Stimulated activated CD8-positive, alpha-beta memory T cell treated with anti-CD3 and anti-CD28 coated beads, Interleukin-7, amount 100 ng/mL, for 1 hour (primary cell): Measurements from ENCODE around the gene SLC5A12.

Experiments
- DNase-seq, 2 donors: peaks; one replicate each; pipeline ENCODE4 v3.0.0-alpha.2; 2020; ENCODE audit warnings: low read depth in 2 of 2

The SLC5A12 gene, protein sequence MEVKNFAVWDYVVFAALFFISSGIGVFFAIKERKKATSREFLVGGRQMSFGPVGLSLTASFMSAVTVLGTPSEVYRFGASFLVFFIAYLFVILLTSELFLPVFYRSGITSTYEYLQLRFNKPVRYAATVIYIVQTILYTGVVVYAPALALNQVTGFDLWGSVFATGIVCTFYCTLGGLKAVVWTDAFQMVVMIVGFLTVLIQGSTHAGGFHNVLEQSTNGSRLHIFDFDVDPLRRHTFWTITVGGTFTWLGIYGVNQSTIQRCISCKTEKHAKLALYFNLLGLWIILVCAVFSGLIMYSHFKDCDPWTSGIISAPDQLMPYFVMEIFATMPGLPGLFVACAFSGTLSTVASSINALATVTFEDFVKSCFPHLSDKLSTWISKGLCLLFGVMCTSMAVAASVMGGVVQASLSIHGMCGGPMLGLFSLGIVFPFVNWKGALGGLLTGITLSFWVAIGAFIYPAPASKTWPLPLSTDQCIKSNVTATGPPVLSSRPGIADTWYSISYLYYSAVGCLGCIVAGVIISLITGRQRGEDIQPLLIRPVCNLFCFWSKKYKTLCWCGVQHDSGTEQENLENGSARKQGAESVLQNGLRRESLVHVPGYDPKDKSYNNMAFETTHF

GRCh38 chr11:26721948-26722475, at the start of gene SLC5A12:
Gene SLC5A12, minus strand, starts transcription at chr11:26722060. Its CDS starts 346 bp downstream, at chr11:26721714.
- no peak for DNase-seq

- DNase-seq: no peak
Measured at GRCh38 chr11:26769027-26769426, 47.2 kb upstream of the SLC5A12 start.

DNA sequence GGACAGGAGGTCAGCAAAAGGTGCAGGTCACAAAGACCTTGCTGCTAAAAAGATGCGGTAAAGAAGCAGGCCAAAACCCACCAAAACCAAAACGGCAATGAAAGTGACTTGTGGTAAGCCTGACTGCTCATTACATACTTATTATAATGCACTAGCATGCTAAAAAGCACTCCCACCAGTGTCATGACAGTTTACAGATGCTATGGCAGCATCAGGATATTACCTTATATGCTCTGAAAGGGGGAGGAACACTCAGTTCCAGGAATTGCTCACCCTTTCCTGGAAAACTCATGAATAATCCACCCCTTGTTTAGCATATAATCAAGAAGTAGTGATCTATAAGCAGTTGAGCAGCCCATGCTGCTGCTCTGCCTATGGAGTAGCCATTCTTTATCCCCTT, 45.2 kb upstream of the SLC5A12 start:
- no peak for DNase-seq

DNA sequence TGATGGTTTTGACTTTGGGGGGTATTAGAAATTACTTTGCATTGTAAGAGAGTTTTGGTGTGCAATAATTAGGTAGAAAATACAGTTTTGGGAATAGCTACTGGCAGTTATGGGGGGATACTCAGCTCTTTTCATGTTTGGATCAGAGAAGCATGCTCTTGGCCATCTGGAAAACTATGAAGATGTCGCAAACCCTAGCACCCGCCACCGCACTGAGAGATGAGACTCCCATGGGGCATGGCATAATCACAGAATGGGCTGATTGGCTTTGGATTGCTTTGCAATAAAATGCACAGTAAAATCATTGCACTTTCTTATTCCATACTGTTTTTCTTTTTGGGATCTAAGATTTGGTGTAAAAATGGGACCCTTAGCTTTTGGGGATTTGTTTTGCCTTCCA, 43.5 kb upstream of the SLC5A12 start:
- DNase-seq: no peak

GRCh38 chr11:26764825-26765224, 43.0 kb upstream of the SLC5A12 start:
- DNase-seq: no peak

DNA sequence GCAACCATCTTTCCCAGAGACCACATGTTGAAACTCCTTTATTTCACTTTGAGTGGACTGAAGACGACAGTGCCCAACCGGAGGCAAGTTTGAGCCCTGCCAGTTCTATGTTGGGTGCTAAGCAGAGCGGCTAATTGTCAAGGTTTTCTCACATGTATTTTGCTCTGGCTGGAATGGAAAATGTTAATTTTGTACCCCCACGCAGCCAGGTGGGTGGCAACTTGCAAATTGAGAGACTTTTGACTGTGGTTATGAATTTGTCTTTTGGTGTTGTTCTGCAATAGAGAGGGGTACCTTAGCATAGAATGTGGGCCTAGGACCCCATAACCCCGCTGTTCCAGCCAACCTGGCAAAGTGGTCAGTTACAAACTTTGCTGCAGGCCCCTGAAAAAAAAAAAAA, 42.5 kb upstream of the SLC5A12 start:
- DNase-seq: no peak

DNA sequence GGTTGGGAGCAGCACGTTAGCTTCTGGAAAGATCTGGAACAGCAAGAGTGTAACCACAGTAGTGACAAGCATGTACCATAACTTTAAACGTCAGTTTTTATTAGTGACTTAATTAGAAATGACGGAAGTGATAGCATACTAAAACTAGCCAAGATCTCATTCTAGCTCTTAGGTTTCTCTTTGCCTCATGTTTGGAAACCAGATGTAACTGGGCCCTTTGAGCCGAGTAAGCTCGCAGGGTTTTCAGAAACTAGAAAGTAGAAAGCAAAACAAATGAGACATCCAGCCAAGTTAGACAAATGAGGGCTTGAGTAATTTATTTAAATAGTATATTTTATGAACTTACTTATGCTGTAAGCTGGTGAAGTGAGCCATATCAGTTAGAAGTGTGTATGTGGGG, 40.2 kb upstream of the SLC5A12 start:
- no peak for DNase-seq

DNA sequence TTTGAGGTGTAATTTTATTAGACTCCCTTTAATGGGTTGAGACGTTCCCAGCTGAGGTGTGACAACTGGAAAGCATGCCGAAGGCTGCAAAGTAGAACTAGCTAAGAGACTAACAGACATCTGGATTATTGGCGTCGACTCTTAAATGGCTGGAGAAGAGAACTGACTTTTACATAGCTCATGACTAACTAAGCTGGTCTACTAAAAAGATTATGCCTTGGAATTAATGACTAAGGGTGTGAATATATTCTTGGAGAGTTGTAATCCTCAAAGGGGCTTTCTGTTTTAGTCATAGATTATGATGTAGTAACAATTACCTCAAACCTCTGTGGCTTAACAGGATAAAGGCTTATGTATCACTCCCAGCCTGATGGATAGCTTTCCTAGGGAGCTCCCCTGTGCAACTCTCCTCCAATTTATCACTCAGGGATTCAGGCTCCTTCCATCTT, 39.5 kb upstream of the SLC5A12 start:
- DNase-seq: no peak

- DNase-seq: no peak
Measured at GRCh38 chr11:26757995-26758394, 36.1 kb upstream of the SLC5A12 start.

DNA sequence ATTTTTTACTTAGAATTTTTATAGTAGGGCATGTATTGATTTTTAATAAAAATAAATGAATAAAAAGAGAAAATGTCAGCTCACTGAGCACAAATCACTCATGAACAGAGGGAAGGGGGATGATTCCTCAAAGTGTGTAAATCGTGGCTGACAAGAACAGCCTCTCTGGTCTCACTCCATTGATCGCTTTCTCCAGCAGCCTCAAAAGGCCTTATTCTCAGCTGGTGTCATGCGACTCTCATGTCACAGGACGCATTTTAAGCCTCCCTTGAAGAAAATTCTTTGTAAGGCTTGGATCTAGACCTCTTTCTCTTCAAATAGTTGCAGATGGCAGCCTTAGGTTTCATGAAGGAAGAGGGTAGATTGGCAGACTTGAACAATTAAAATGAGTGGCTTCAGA, 33.9 kb upstream of the SLC5A12 start:
- DNase-seq: no peak

- no peak for DNase-seq
Measured at GRCh38 chr11:26753723-26754504, 32.1 kb upstream of the SLC5A12 start.

DNA sequence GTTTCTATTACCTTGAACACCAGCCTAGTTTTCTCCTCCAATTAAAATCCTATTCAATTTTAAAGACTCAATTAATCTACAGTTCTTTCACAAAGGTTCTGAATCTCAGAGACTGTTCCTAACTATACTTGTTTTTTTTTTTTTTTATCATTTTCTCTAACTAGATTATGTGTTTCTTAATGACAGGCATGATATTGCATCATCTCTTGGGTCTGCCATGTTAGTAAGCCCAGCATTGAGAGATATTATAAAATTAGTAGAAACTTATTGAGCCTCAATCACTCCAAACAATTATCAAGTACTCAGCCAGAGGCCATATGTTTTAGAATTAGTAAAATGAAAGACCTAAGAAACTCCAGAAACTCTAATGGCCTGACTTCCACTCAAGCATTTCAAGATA, 28.1 kb upstream of the SLC5A12 start:
- no peak for DNase-seq

DNA sequence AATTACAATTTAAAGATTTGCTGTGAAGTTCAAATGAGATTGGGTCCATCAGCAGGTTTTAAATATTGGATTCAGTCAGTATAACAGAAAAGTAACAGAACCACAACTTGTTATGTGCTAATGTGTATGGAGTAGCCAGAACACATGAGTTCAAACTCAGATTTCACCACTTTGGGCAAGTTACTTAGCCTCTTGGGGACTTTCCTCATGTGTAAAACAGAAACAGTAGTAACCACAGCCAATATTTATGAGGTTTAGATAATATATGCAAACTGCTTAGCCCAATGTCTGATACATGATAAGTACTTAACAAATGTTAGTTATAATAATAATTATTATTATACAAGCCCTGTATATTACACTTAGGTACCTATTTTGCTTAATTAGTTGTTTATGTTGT, 21.8 kb upstream of the SLC5A12 start:
- DNase-seq: no peak

DNA sequence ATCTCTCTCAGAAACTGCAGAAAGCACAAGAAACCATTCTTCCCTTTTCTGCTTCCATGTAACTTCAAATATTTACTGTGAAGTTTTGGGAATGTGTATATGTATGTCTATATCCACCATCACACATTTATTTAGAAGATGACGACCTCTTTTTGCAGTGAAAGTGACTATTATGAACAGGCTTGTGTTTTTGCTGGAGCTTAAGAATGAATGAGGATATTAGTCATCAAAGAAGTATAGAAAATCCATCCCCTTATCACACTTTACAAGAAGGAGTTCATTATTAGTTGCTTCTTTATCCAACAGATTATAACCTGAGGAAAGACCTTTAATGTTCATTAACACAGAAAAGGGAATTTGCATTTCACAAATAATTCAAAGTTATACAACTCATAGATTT, 21.1 kb upstream of the SLC5A12 start:
- no peak for DNase-seq

DNA sequence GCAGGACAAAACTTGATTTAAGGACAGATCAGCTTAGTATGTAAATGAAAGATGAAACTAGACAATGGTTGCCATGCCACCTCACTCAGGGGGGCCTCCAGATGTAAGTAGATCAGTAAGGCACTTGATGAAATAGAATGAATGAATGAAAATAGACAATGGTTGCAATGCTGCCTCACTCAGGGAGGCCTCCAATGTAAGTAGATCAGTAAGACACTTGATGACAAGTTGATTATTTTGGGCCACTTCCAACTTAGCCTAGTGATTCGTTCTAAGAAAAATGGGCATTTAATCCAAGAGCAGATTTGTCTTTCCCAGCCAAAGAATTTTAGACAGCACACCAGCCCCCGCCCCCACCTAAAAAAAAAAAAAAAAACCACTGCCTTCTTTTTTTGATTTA, 19.2 kb upstream of the SLC5A12 start:
- DNase-seq: no peak

- DNase-seq: no peak
Measured at GRCh38 chr11:26739366-26740073, 17.7 kb upstream of the SLC5A12 start.

DNA sequence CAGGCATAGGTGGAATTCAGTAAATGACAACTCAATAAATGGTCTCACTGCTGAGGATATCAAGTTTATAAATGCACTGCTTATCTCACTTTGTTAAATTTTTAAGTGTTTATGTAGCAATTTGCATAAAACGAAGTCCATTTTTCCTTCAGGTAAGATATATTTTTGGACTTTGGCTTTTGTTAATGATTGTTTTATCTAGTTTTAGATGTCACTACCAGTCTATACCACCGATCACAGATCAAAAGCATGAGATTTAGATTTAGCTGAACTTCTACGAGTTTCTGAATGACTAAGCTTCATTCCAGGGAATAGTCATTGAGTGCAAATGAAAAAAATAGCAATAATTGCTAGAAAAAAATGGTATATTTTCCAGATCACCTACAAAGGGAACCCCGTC, 12.8 kb upstream of the SLC5A12 start:
- DNase-seq: no peak

DNA sequence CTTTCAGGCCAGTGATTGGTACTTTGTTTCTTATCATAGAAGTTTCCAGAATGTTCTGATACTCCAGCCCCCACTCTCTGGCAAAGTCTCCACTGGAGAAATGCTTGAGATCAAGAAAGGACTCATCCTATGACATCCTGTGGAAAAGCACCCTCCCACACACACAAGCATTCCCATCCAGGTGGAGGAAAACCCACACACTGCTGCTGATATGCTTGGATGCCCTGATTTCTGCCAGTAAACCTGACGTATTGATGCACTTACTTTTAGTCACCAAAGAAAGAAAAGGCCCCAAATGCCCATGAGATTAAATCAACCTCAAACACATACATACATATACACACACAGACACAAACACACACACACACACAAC, 9.2 kb upstream of the SLC5A12 start:
- DNase-seq: no peak

DNA sequence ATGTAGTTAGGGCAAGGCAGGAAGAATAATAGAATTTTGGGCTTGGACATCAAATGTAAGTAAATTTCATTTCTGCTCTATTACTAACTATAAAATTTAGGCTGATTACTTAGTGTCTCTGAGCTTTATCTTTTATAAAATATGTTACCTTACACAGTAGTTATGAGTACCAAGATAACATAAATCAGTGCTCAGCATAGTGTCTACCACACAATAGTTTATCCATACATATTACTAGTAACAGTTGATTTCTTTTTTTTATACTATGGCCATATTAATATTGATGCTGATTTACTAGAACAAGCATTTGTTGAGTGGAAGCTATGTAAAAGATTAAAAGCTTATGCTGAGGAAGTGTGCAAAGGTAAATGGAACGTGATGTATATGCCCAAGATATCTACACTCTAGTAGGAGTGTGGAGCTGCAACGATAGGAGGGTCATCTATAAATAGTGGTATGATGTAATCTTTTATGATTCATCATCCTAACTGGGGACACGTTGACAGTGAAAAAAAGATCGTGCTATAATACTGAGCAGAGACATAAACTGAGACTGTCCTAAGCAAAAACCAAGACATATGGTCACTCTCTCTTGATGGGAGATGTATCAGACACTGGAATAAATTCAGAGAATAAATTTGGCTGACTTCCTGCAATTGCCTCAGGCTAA, 8.7 kb upstream of the SLC5A12 start:
- no peak for DNase-seq

DNA sequence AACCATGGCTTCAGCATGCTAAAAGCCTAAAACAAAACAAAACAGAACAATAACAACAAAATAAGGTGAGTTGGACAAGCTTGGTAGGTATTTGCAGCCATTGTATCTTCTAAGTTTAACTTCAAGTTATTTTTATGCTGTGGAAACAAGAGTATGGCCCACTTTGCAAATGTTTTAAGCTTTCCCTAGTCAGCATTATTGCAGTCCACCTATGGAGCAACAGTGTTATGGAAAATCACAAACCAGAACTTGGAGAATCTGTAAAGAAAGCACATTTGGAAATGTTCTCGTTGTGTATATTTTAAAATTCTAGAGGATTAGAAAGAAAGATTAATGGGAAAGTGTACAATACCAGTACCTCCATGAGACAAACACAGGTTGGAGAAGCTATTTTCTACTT, 7.4 kb upstream of the SLC5A12 start:
- DNase-seq: no peak

- DNase-seq: no peak
Measured at GRCh38 chr11:26726960-26727359, 5.1 kb upstream of the SLC5A12 start.
